B cell (primary cell): ENCODE measurements around the gene ABCA7. TPM values are rescaled to one million over a fixed set of nuclear protein-coding genes. Genes with fewer than 3 reads are reported as not detected.

Experiments
- ATAC-seq: fragments of 200-7000 bp; cut with Tn5 transposase; one replicate; pipeline ENCODE4 v1.10.0; 2021; ENCODE audit warnings: low read depth, mild to moderate bottlenecking, moderate number of reproducible peaks, moderate library complexity
- CTCF ChIA-PET: fragments of 350-600 bp; sonication (Branson Sonifier 250); formaldehyde crosslinking; loops from one replicate; lab custom pipeline; 2021; ENCODE audit warnings: antibody characterized with exemption, inconsistent platforms; lab: Charles Lee
- POLR2A ChIA-PET: fragments of 350-600 bp; sonication (Branson Sonifier 250); formaldehyde crosslinking; loops from one replicate; lab custom pipeline; 2021; ENCODE audit warnings: antibody characterized with exemption; lab: Charles Lee
- DNase-seq: peaks from one replicate; pipeline ENCODE4 v3.0.0; 2013
- H2AFZ ChIP-seq: 2 replicates; pipeline ENCODE4 v1.6.1; 2012; ENCODE audit warnings: mild to moderate bottlenecking, low read depth, low read length; ENCODE audit not compliant: insufficient read depth, poor library complexity, severe bottlenecking
- H3K27ac ChIP-seq, 2 donors: 1 replicate in 1 of 2; 2 replicates in 1 of 2; pipeline ENCODE4 v1.5.1; 2012 to 2013; ENCODE audit warnings: low read length in 2 of 2, mild to moderate bottlenecking in 2 of 2, moderate library complexity in 1 of 2
- H3K27me3 ChIP-seq, 4 experiments: fragments of 200-600 bp in 1 of 4; sonication (generic) in 1 of 4; replicated peaks in 1 of 4; 1 replicate in 2 of 4; 2 replicates in 2 of 4; pipeline versions ENCODE4 v1.6.1 to v1.7.0; 2013 to 2016; ENCODE audit warnings: low read length in 3 of 4, mild to moderate bottlenecking in 2 of 4, mixed read lengths in 1 of 4, moderate library complexity in 1 of 4; ENCODE audit not compliant: insufficient read depth in 4 of 4, control insufficient read depth in 3 of 4; ENCODE audit errors: control extremely low read depth in 1 of 4
- H3K36me3 ChIP-seq, 2 experiments: replicated peaks in 1 of 2; 1 replicate in 1 of 2; 2 replicates in 1 of 2; pipeline versions ENCODE4 v1.6.1 to v1.7.1; 2013; ENCODE audit warnings: low read length in 1 of 2; ENCODE audit not compliant: insufficient read depth in 2 of 2, control insufficient read depth in 1 of 2; ENCODE audit errors: control extremely low read depth in 1 of 2, extremely low read depth in 1 of 2
- H3K4me1 ChIP-seq, 2 donors: fragments of 200-600 bp in 1 of 2; sonication (generic) in 1 of 2; 1 replicate in 1 of 2; 2 replicates in 1 of 2; pipeline versions ENCODE4 v1.5.1 to v1.6.1; 2013 to 2017; ENCODE audit warnings: low read length in 2 of 2; ENCODE audit not compliant: control insufficient read depth in 2 of 2, insufficient read depth in 2 of 2
- H3K4me2 ChIP-seq: replicated peaks from 2 replicates; pipeline ENCODE3; 2012; ENCODE audit warnings: mild to moderate bottlenecking, low read depth, low read length; ENCODE audit not compliant: poor library complexity, severe bottlenecking
- H3K4me3 ChIP-seq, 5 experiments: fragments of 200-600 bp in 1 of 5; sonication (generic) in 1 of 5; 1 replicate in 3 of 5; 2 replicates in 2 of 5; pipeline versions ENCODE4 v1.5.1 to v1.7.0; 2011 to 2016; ENCODE audit warnings: low read length in 4 of 5, mild to moderate bottlenecking in 4 of 5, low read depth in 2 of 5, control low read depth in 1 of 5, moderate library complexity in 1 of 5; ENCODE audit not compliant: insufficient read depth in 1 of 5; ENCODE audit errors: control extremely low read depth in 1 of 5, extremely low read depth in 1 of 5
- H3K79me2 ChIP-seq: fragments of 200-600 bp; sonication (generic); one replicate; pipeline ENCODE4 v1.6.0; 2016; ENCODE audit warnings: low read length; ENCODE audit not compliant: control insufficient read depth, insufficient read depth
- H3K9ac ChIP-seq: fragments of 200-600 bp; sonication (generic); 2 replicates; pipeline ENCODE4 v1.6.1; 2017; ENCODE audit warnings: mild to moderate bottlenecking, low read length, moderate library complexity
- H3K9me3 ChIP-seq, 3 donors: one replicate each; pipeline versions ENCODE4 v1.6.1 to v1.7.1; 2013; ENCODE audit warnings: low read length in 2 of 3; ENCODE audit not compliant: control insufficient read depth in 2 of 3, insufficient read depth in 1 of 3; ENCODE audit errors: control extremely low read depth in 1 of 3
- H4K20me1 ChIP-seq: 2 replicates; pipeline ENCODE4 v1.6.0; 2012; ENCODE audit warnings: mild to moderate bottlenecking, low read length; ENCODE audit not compliant: insufficient read depth, control insufficient read depth, poor library complexity, severe bottlenecking
- H3K27ac Mint-ChIP-seq: one replicate; pipeline ENCODE4 v1.8.0; 2021; ENCODE audit warnings: mixed read lengths
- H3K27me3 Mint-ChIP-seq: one replicate; pipeline ENCODE4 v1.8.0; 2021; ENCODE audit warnings: mixed read lengths
- H3K4me1 Mint-ChIP-seq: one replicate; pipeline ENCODE4 v1.8.0; 2021; ENCODE audit warnings: mixed read lengths
- H3K4me3 Mint-ChIP-seq: one replicate; pipeline ENCODE4 v1.8.0; 2021; ENCODE audit warnings: mixed read lengths
- H3K9me3 Mint-ChIP-seq: one replicate; pipeline ENCODE4 v1.8.0; 2022; ENCODE audit warnings: mixed read lengths; ENCODE audit not compliant: insufficient read depth
- EZH2 ChIP-seq: IDR thresholded peaks from 2 replicates; pipeline ENCODE4 v1.6.1; 2012; ENCODE audit warnings: borderline replicate concordance, low read depth, mild to moderate bottlenecking, moderate library complexity, low read length; ENCODE audit not compliant: insufficient read depth, poor library complexity, severe bottlenecking
- WGBS: methylation state at CpG from one replicate; pipeline ENCODE4 v1.1.5; 2013; ENCODE audit warnings: missing lambda C conversion rate; ENCODE audit not compliant: insufficient coverage; 5-methylcytosine and 5-hydroxymethylcytosine counted together
- intact Hi-C: fragments of 100-400 bp; cut with micrococcal nuclease; formaldehyde crosslinking; loops from one replicate; pipeline ENCODE4 v1.10.0; 2022
- polyA plus RNA-seq: library from polyadenylated mRNA; depleted of rRNA; stranded (reverse); fragments of >200 nt; gene quantifications from 2 replicates; pipeline ENCODE4 v1.2.3, GENCODE V29; 2012
- total RNA-seq, 2 donors: library from RNA; stranded (reverse); fragments of 120-200 nt in 1 of 2; gene quantifications; 1 replicate in 1 of 2; 2 replicates in 1 of 2; pipeline versions ENCODE4 v1.2.3 to v1.2.4, GENCODE V29; 2013 to 2022
- TF ChIP-seq, protein P1 (sequence below): fragments of 200-600 bp; IDR thresholded peaks from one replicate; pipeline ENCODE4 v1.8.0; 2022; ENCODE audit warnings: antibody characterized with exemption, mild to moderate bottlenecking

ABCA7 gene
- total and polyA plus RNA-seq, 2 donors (not counting 1 experiment from before 2014, with no cell fraction given) = 192 to 281 TPM

DNA sequence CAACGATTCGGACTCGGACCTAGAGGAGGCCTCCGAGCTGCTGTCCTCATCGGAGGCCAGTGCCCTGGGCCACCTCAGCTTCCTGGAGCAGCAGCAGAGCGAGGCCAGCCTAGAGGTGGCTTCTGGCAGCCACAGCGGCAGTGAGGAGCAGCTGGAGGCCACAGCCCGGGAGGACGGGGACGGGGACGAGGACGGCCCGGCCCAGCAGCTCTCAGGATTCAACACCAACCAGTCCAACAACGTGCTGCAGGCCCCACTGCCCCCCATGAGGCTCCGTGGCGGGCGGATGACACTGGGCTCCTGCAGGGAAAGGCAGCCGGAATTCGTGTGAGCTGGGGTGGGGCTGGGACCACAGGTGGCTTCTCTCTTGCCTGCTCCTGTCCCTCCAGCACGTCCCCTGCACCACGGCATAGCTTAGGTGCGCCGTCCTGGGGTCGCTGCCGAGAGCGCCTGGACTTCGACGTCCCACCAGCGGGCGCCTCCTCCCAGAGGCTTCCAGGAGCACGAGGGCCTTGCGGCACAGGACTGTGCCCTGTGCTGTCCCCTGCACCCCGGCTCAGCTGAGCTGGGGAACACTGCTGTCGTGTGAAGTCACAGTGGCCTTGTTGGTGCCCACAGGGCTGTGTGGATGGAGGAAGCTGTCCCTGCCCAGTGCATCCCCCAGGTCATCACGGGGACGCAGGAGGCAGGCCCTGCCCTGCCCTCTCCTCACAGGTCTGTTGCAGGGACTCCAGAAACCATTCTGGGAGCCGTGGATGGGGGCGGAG is 46.0 kb downstream of the ABCA7 start:
- H3K36me3 ChIP-seq = peaks cover 0 to 81% of the 10 kb centered on the region in 2 experiments
- 94% methylated on average over 28 of the region's 38 CpGs for WGBS
- peak overlapping the region; percentile 67 for H3K27ac Mint-ChIP-seq
- no peak overlapping the region for H3K4me3 Mint-ChIP-seq
- no peak overlapping the region for H3K4me2 ChIP-seq
- no peak overlapping the region for H3K9ac ChIP-seq
- peaks cover 92% of the 10 kb centered on the region for H4K20me1 ChIP-seq
- H2AFZ ChIP-seq = no peak overlapping the region
- peaks cover 45 to 61% of the 10 kb centered on the region in 2 donors for H3K4me1 ChIP-seq
- intact Hi-C loops = no loop called here
- TF ChIP-seq, protein P1, sequence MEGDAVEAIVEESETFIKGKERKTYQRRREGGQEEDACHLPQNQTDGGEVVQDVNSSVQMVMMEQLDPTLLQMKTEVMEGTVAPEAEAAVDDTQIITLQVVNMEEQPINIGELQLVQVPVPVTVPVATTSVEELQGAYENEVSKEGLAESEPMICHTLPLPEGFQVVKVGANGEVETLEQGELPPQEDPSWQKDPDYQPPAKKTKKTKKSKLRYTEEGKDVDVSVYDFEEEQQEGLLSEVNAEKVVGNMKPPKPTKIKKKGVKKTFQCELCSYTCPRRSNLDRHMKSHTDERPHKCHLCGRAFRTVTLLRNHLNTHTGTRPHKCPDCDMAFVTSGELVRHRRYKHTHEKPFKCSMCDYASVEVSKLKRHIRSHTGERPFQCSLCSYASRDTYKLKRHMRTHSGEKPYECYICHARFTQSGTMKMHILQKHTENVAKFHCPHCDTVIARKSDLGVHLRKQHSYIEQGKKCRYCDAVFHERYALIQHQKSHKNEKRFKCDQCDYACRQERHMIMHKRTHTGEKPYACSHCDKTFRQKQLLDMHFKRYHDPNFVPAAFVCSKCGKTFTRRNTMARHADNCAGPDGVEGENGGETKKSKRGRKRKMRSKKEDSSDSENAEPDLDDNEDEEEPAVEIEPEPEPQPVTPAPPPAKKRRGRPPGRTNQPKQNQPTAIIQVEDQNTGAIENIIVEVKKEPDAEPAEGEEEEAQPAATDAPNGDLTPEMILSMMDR = no peak
- TF ChIP-seq EZH2 = no peak
- no peaks in the 10 kb centered on the region for H3K9me3 ChIP-seq
- H3K27me3 ChIP-seq = no peaks in the 10 kb centered on the region
- H3K27ac ChIP-seq = peak overlapping the region in 1 of 2 donors; percentile 82
- ChIA-PET CTCF (interaction anchor here (0.9 to 5.6 kb wide), 6 partner anchors 9 to 62 kb away, joined by 3 to 49 read pairs (median 16); partner anchors contain the start of gene ARHGAP45), POLR2A (interaction anchor here (0.6 to 8.4 kb wide), 10 partner anchors 9 to 102 kb away, joined by 3 to 97 read pairs (median 6); partner anchors contain the start of genes ARHGAP45, GPX4, POLR2E and RNU6-2)
- H3K27me3 Mint-ChIP-seq = no peaks in the 10 kb centered on the region
- no peak overlapping the region for H3K4me3 ChIP-seq
- ATAC-seq (no peak), DNase-seq (no peak)
- H3K9me3 Mint-ChIP-seq = no peaks in the 10 kb centered on the region
- H3K79me2 ChIP-seq = peaks cover 13% of the 10 kb centered on the region
- H3K4me1 Mint-ChIP-seq = peaks cover 44% of the 10 kb centered on the region

DNA sequence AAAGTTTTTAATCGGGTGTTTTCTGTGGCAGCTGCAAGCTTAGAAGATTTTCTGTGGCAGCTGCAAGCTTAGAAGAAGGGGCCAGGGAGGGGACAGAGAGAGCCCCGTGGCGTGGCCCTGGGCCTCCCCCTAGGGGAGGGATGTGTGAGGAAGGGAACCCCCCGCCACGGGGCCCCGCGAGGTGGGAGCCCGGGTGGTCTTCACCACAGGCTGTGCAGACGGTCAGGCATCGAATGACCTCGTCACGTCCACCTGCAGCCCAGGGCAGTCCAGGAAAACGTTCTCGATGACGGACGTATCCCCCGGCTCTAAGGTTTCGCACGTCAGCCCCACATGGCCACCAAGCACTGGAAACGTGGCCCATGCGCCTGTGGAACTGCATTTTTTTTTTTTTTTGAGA is 46.7 kb downstream of the ABCA7 start:
- no peak for ATAC-seq
- peak overlapping the region; percentile 10 for H3K27ac Mint-ChIP-seq
- DNase-seq = no peak
- H3K27me3 Mint-ChIP-seq = no peaks in the 10 kb centered on the region
- H3K4me3 Mint-ChIP-seq = no peak overlapping the region
- ChIA-PET CTCF (interaction anchor here (1.0 to 5.6 kb wide), 7 partner anchors 10 to 158 kb away, joined by 3 to 49 read pairs (median 9); partner anchors contain the start of genes ARHGAP45 and CNN2), POLR2A (interaction anchor here (0.7 to 8.4 kb wide), 8 partner anchors 8 to 65 kb away, joined by 3 to 97 read pairs (median 9); partner anchors contain the start of genes ARHGAP45, GPX4, POLR2E and RNU6-2)
- no peak overlapping the region for H3K4me3 ChIP-seq
- peaks cover 0 to 79% of the 10 kb centered on the region in 2 experiments for H3K36me3 ChIP-seq
- TF ChIP-seq, protein P1 = no peak
- peaks cover 42% of the 10 kb centered on the region for H3K4me1 Mint-ChIP-seq
- H3K27me3 ChIP-seq = no peaks in the 10 kb centered on the region
- H3K9me3 Mint-ChIP-seq = no peaks in the 10 kb centered on the region
- no peak overlapping the region for H3K9ac ChIP-seq
- H3K4me2 ChIP-seq = no peak overlapping the region
- 90% methylated on average over 20 of the region's 21 CpGs for WGBS
- no peaks in the 10 kb centered on the region for H3K9me3 ChIP-seq
- peaks cover 13% of the 10 kb centered on the region for H3K79me2 ChIP-seq
- peak overlapping the region in 1 of 2 donors; percentile 82 for H3K27ac ChIP-seq
- no peak overlapping the region for H2AFZ ChIP-seq
- H4K20me1 ChIP-seq = peaks cover 92% of the 10 kb centered on the region
- peaks cover 37 to 54% of the 10 kb centered on the region in 2 donors for H3K4me1 ChIP-seq
- intact Hi-C loops = loop anchor here (1.0 kb wide), 1 partner anchor 9 kb away; no protein-coding TSS in a partner anchor
